Fibroblast of lung (primary cell): Measurements from ENCODE around the gene NRIP1.

Source experiments
- CTCF ChIP-seq, 2 donors: IDR thresholded peaks in 1 of 2; conservative IDR thresholded peaks in 1 of 2; 1 replicate in 1 of 2; 2 replicates in 1 of 2; pipeline ENCODE4 v1.5.1; 2011 to 2012; ENCODE audit warnings: low read length in 2 of 2, control low read depth in 1 of 2, inconsistent platforms in 1 of 2, low read depth in 1 of 2, mild to moderate bottlenecking in 1 of 2
- EZH2 ChIP-seq: IDR thresholded peaks from 2 replicates; pipeline ENCODE4 v1.5.1; 2012; ENCODE audit warnings: low read length, control low read depth, mild to moderate bottlenecking; ENCODE audit errors: missing control alignments

- TF ChIP-seq CTCF (conservative IDR thresholded peaks at IDR 0.05 in 1 of 2, IDR thresholded peaks at IDR 0.05 in 1 of 2; ENCODE audit: low read depth in 1 of 2, low read length in 2 of 2) (no peak), EZH2 (no peak)
Measured at GRCh38 chr21:15003463-15004135, 61.2 kb downstream of the NRIP1 start.
